ENCODE data around the gene UBE3B.

The UBE3B gene

DNA sequence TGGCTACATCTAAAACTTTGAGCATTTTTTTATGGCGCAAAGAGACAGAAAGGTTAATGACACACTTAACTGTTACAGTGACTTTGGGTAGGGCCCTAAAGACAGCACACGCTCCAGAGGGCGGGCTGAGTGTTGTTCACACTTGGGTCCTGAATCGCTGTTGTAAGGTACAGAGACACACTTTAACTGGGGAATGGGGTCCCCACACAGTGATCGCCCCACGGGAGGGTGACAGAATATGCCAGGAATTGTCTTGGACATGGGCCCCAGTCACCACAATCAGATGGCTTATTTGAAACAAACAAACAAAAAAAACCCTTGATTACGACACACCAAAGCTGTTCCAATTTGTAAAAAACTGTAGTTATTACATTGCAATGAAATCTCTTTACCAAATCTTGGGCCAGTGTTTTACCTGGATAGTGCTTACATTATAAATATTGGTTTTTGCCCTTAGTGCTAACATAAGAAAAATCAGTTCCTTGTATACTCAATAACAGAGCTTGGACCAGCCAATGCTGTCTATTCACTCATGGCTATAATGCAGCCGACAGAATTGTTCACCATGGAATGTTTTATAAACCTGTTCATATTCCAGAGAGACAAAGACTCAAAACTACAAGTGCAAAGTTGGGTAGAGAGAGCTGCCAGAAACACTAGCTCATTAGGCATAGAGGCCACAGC, 28.6 kb upstream of the UBE3B start:
- no peak for DNase-seq (ENCODE audit: low read depth in 2 of 2, low spot score in 1 of 2)

DNA sequence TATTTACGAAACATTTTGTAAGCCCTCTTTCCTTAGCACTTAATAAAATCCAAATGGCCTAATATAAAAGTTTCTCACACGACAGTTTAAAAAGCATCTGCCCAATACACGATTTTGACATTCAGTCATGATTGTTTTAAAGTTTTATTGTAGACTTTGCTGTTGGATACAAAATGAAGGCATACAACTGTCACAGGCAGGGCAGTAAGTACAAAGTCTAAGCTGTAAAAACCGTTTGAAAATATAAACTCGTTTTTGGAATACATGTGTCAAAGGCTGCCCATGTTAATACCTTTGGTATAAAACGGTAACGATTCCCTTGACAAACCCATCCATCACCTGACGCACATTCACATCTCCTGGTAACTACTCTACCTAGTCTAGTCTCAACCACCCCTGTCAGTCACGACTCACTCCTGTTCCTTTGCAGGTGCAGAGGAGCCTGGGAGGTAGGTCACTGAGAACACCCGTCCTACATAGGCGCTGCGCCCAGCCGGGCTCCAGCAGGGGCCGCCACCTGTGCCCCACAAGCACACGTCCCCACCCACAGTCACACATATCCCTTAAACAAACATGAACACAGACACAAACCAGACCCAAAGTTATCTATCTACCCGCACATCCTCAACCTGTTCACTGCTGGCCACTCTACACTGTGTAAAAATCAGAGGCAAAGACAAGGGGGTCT, 27.4 kb upstream of the UBE3B start:
- no peak for DNase-seq (ENCODE audit: low read depth in 2 of 2, low spot score in 1 of 2)

DNA sequence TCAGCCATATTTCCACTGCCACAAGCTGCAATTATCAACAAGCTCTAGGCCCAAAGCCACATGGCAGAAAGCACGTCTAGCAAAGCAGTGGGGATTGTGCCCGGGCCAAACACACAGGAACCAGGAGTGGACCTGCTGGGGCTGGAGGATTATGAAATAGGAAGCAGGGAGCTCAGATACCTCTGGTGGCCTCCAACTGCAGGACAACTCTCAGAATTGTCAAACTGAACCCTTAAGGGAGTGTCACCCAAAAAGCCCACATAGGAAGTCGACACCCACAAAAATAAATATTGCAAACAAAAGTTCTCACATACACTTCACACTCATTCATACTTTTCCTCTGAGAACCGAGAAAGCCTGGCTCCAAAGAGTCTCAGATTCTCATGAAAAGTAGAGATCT, 26.5 kb upstream of the UBE3B start:
- no peak for DNase-seq (ENCODE audit: low read depth in 2 of 2, low spot score in 1 of 2)

DNA sequence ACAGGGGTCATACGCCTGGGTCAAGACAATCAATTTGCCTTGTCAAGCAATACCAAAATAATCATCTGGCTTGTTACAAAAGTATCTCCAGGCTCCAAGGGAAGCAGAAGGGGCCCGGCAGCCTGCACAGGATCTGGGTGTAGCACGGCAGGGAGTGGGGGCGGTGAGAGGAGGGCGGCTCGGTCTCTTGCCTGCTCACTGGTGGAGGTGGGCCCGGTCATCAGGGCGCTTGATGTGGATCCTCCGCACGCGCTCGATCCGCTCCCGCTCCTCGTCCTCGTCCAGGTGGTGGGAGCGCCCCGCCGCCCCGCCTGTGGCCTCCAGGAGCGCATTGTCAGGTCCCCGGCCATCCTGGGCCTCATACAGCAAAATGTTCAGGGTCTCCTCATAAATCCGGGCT, 26.0 kb upstream of the UBE3B start:
- DNase-seq (ENCODE audit: low read depth in 2 of 2, low spot score in 1 of 2), result no peak

DNA sequence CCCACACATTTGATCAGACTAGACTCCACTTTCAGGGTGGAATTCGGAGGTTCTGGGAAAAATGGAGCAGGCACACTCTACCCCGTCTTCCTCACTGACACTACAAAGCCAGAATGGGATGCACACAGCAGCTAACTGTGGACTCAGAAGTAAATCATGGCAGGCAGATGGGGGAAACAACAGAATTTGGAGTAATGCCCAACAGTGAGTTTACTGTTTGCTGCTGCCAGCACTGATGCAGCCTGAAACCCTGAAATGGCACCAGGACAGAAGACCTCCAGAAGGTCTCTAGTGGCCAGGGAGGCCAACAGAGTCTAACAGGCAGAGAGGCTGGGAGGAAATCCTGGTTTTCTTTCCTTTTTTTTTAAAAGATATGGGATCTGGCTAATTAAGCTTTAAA, 24.9 kb upstream of the UBE3B start:
- no peak for DNase-seq (ENCODE audit: low read depth in 2 of 2, low spot score in 1 of 2)

DNA sequence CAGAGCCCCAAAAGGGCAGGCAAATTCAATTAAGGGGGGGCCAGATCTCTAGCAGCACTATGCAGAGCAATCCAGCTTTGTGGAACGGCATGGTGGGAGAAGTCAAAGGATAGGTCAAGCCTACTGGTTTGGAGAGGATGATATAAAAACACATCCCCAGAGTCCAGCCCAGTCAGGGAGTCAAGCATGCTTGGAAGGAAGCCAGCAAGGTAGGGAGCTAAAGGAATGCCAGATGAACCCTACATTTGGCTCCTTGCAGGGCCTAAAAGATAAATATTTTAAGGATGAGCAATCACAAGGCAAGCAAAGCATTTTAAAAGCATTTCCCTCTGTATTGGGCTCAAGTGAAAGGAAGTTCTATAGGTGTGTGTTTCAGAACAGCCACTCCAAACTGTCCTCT, 21.7 kb upstream of the UBE3B start:
- DNase-seq (ENCODE audit: low read depth in 2 of 2, low spot score in 1 of 2), result no peak

DNA sequence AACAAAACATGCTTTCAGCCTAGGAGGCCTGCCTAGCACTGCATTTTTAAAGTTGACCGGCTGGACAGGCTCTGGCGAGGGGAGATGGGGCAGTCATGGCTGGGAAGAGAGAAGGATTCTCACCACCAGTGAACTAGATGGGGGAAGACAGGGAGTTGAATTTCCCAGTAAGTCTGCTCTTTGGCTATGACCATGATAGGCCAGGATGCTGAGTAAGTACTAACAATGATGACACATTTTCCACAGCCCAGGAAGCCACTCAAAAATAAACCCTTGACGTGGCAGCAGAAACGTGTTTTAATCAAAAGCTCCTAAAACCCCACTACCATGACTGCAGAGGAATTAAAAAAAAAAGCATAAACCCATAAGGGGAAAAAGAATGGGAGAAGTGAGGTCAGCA, 19.3 kb upstream of the UBE3B start:
- no peak for DNase-seq (ENCODE audit: low read depth in 2 of 2, low spot score in 1 of 2)

DNA sequence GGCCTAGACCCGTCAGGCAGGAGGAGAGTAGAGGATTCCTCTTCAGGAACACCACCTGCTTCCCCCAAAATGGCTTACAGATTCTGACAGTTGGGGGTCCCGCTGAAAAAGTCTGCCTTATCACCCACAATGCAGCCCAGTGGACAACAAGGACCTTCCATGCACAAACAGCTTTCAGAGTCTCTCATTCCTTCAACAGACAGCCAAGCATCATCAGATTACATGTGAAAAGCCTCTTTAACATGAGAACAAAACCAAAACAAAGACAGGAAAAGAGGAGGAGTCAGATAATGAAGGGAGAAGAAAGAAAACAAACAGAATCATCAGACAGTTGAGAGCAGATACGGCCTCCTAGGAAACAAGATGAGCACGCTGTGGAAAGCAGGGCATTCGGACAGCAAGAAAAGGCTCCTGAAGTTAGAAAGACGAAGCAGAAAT, 18.6 kb upstream of the UBE3B start:
- no peak for DNase-seq (ENCODE audit: low read depth in 2 of 2, low spot score in 1 of 2)

DNA sequence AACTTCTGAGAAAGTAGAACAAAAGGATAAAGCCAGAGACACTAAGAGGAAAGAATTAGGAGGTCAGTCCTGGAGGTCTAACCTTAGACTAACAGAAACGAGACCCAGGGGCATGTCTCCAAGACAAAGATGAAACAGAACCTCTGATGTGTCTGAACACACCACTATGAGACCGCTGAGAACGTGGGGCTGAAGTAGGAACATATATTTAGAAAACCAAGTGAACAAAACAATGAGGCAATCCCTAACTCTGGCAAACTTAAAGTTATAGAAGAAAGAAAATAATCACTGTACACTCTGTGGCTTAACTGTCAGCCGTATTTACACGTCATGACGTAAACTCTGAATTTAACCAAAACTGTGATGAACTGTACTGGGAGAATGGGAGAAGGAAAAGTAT, 18.2 kb upstream of the UBE3B start:
- no peak for DNase-seq (ENCODE audit: low read depth in 2 of 2, low spot score in 1 of 2)

DNA sequence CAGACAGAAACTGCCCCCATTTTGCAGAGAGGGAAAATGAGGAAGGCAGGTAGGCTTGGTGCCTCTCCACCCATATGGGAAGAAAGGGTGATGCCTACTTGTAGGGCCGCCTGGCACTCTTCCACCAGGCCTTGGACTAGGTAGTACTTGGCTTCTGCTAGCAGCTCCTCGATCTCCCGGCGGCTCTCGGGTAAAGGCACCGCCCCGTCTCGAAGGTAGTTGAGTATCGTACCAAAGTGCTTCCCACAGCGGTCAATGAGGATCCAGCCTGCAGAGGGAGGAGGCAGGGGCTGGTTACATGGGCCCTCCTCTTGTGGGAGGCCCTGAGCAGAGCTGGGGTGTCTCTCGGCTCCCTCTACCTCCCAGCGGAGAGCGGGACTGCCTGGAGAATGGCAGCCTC, 16.9 kb upstream of the UBE3B start:
- no peak for DNase-seq (ENCODE audit: low read depth in 2 of 2, low spot score in 1 of 2)

DNA sequence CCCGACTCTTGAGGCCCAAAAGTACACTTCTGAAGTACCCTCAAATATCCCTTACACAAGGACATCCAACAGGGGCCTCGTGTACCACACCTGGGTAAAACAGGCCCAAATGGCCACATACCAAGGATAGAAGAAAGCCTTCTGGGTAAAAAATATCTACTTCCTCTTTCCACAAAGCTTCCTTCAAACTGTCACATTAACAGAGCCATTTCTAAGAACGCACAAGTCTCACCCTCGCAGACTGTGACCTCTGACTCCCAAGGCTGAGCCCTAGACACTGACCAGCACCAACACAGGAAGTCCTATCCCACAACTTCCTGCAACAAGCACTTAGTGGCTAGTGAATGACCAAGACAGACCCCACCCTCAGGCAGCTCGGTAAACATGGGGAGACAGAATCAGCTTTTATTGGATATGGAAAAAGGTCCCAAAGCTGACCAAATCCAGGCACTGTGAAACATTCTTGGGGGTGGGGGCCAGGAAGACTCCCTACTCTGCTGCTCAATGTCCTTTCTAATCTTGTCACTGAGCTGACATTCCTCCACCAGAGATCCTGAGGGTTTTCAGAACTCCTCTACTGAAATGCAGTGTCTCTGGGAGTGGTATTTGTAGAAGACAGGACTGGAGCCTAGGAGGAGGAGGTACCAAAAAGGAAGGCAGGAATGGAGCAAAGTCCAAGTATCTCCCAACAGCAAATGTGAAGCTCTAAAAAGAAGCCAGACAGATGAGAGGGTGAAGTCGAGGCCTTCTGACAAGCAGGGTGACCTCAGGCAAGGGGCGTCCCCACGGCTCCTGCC, 16.2 kb upstream of the UBE3B start:
- no peak for DNase-seq (ENCODE audit: low read depth in 2 of 2, low spot score in 1 of 2)

DNA sequence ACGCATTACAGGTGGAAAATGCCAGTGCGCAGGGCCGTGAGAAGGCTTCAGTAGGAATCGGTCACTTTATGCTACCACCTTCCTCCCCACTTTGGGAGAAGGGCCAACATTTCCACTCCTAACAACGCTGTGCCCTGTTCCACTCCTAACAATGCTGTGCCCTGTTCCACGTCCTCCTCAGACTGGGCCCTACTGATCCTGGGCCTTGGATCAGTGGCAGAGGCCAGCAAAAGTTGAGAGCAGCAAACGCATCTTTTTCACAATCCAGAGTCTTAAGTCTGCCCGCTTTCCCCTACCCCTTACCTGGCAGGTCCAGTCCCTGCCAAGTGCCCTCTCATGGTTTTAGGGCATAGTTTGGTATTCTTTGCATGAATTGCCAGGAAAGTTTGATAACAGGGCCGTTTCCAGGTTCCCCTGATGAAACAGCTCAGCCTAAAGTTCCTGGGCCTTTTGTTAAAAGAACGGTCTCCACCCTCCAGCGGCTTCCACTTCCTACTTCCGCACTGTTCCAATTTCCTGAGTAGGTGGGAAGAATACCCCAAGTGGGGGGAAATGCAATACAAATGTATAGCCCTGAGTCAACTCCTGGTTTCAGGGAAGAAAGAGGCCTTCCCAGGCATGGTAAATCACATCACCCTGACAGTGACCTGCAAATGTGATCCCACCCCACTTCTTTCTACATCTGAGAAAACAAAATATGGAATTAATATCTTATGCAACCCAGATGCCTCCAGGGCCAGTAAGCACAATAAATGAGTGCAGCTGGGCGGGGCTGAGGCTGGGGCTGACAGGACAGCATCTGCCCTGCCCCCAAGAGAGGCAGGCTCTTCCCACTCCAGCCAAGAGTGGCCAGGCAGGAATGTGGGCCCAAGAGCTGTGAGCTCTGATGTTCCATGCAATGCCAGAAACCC, 15.3 kb upstream of the UBE3B start:
- no peak for DNase-seq (ENCODE audit: low read depth in 2 of 2, low spot score in 1 of 2)

DNA sequence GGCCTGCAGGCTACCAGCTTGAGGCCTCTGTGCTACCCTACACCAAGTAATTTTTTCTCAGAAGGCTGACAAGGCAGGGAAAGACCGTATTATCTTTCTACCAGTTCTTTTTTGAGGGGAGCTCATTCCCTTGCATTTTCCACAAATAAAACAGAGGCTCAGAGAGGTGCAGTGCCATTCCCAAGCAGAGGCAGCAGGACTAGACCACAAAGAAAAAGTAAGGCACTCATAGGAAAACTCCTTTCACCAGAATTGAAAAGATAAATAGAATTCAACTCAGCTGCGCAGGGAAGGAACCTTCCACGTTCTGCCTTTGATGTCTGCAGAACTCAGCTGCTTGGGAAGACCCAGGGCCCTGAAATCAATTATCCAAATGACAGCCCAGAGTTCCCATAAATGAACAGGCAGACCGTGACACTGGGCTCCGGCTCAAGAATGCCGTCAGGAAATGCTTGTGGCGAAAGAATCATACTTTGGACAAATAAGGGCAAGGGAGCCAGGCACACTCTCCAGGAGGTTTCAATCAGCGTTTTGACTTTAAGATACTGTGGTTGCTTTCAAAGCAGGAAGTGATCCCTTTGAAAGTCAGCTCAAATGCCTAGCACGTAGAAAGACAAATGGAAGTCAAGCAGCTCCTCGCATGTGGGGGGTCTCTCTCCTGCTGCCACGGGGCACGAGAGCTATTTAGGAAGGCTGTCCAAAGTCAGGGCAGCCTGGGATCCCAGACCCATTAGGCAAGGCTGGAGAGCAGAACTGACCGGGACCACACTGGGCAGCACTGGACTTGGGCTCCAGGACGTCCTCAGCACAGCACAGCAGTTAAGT, 14.4 kb upstream of the UBE3B start:
- DNase-seq (ENCODE audit: low read depth in 2 of 2, low spot score in 1 of 2), result no peak

DNA sequence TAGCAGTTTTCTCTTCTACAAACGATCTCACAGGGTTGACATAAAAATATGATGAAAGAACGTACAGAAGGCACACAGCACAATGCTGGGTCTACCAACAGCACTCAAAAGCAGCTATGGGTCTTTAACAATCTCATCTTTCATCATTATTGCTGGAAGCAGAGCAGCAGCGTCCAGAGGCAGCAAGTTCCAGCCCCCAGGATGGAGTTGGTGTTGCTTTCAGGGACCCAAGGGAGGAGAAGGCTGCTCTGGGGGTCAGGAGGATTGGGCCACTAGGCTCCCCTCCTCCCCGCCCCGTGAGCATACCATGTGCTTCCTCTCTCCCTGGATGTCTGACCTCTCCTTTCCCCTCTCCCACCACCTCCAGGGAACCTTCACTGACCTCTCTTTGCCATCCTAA, 13.7 kb upstream of the UBE3B start:
- DNase-seq (ENCODE audit: low read depth in 2 of 2, low spot score in 1 of 2), result no peak

DNA sequence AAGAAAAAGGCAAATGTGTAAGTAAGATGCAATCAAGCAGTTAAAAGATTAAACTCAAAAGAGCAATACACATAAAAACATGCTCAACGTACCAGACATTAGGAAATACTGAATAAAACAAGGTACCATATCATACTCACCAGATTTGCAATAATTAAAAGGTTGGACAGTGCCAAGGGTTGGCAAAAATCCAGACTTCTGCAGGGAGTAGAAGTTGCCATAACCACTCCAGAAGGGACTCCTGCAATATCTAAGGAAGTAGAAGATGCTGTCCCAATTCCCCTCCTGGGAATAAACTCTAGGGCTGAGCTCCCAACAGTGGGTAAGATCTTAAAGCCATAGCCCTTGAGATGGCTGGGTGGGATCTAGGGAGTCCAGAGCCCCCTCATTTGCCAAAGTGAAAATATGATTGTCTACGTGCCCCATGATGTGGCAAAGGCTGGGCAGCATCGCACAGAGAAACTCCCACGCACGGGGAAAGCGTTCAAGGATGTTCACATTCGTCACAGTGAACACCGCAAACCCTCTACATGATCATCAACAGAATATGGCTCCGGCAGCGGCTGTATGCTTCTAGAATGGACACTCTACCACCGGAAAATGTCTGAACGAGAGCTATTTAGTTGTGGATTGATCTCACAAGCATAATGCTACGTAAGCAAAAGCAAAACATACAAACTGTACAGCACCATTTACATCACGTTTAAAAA, 12.6 kb upstream of the UBE3B start:
- DNase-seq (ENCODE audit: low read depth in 2 of 2, low spot score in 1 of 2), result no peak

DNA sequence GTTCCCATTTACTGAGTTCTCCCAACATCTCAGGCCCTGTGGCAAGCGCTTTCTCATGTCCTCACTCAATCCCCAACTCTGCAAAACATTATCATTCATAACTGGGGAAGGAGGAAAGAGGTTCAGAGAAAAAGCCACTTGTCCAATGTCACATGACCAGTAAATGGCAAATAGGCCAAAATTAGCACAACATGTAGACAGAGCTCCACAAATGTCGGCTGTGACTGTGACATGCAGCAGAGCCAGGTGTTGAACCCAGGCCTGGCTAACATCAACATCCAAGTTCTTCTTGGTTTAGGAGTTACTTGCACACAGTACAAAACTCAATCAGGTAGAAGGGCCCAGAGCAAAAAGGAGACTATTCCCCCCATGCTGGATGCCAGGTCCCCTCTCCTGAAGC, 11.1 kb upstream of the UBE3B start:
- DNase-seq (ENCODE audit: low read depth in 2 of 2, low spot score in 1 of 2), result no peak

DNA sequence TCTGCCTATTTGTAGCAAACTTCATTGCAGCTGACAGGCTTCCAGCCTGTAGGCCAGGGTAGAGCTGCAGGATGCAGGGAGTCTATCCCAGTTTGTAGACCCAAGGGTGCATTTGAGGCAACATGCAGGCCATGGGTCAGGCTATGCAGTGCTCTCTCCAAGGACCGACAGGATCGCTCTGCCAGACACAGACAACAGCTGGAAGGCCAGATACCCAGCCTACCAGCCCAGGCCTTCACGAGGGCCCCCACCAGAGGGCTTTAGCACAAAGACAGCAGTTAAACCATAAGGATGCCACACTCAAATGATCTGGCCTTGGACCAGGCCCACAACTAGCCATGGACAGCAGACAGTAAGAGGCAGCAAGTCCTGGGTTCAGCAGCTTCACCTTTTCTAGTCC, 10.6 kb upstream of the UBE3B start:
- DNase-seq (ENCODE audit: low read depth in 2 of 2, low spot score in 1 of 2), result no peak

DNA sequence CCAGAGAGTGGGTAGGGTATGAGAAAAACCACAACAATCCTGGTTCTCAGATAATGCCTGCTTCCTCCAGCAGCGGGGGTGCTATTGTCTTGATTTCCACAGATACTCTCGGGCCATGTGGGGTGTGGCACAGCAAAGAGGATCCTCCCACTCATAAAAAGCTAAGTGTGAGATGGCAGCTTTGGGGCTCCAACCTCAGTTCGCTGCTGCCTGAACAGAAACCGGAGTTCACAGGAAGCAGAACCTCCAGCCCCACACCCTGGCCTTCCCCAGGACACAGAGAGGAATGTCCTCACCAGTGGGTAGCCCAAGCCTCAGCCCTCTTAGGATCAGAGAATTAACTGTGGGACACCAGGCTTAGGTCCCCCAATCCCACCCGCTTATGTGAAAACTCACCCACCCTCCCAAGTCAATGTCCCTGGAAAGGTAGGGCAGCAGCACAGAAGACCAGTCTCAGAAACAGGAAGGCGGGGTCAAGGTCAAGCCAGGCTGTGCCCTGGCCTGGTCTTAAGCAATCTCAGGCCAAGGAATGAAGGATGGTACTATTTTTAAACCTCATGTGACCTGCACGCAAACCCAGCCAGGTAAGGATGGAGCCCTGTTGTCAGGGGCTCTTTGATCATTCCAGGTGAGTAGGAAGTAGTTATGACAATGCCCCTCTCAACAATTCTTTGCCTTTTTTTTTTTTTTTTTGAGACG, 9.3 kb upstream of the UBE3B start:
- DNase-seq (ENCODE audit: low read depth in 2 of 2, low spot score in 1 of 2), result no peak

DNA sequence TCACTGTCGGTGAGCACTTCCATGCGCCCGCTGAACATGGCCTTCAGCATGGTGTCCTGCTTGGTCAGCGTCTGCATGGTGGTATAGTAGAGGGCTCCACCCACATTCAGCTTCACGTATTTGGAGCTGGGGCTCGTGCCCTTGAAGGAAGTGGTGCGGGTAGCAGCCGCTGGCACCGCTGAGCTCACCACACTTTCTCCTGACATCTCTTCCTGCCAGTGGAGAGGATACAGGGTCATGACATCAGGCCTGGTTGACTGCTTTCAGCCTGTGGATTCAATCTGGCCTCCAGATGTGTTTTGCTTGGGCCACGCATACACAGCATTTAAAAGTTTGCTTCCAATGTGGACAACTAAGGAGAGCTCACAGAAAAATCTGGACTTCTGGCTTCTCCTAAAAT, 7.9 kb upstream of the UBE3B start:
- no peak for DNase-seq (ENCODE audit: low read depth in 2 of 2, low spot score in 1 of 2)

Data from stimulated activated CD8-positive, alpha-beta memory T cell treated with anti-CD3 and anti-CD28 coated beads, Interleukin-4, amount 100 ng/mL, for 4 hours (primary cell).